Uterus (tissue), 2 donors: ENCODE data around the gene SDHC.

ENCODE experiments used
- POLR2A ChIP-seq, 2 donors: fragments of 450-650 bp; IDR thresholded peaks; one replicate each; pipeline ENCODE4 v1.6.1; 2016; ENCODE audit warnings: antibody characterized with exemption in 2 of 2, mild to moderate bottlenecking in 1 of 2, moderate library complexity in 1 of 2
- TF ChIP-seq, protein P1 (sequence below), 4 experiments: fragments of 200-600 bp in 2 of 4; fragments of 450-650 bp in 2 of 4; sonication (generic) in 2 of 4; IDR thresholded peaks; one replicate each; pipeline ENCODE4 v1.5.1; 2016 to 2019; ENCODE audit warnings: antibody characterized with exemption in 4 of 4, mild to moderate bottlenecking in 2 of 4, moderate library complexity in 1 of 4

DNA sequence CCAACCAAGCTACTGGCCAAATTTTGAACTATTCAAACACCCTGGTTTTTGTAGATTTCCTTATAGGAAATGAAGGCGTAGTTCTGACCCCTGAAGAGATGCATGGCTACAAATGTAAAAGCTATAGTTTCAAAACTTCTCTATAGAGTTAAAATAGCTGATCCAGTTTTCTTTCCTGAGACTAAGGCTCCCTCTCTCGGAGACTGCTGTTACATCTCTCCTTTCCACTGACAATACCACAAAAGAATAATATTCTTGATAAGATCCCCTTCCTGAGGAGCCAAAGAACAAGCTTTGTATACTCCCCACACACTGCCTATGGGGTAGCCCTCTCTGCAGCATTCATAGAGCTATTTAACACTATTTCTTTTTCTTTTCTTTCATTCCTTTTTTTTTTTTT, 60.2 kb downstream of the SDHC start:
- TF ChIP-seq, protein P1, sequence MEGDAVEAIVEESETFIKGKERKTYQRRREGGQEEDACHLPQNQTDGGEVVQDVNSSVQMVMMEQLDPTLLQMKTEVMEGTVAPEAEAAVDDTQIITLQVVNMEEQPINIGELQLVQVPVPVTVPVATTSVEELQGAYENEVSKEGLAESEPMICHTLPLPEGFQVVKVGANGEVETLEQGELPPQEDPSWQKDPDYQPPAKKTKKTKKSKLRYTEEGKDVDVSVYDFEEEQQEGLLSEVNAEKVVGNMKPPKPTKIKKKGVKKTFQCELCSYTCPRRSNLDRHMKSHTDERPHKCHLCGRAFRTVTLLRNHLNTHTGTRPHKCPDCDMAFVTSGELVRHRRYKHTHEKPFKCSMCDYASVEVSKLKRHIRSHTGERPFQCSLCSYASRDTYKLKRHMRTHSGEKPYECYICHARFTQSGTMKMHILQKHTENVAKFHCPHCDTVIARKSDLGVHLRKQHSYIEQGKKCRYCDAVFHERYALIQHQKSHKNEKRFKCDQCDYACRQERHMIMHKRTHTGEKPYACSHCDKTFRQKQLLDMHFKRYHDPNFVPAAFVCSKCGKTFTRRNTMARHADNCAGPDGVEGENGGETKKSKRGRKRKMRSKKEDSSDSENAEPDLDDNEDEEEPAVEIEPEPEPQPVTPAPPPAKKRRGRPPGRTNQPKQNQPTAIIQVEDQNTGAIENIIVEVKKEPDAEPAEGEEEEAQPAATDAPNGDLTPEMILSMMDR (IDR thresholded peaks at IDR 0.05): no peak
- TF ChIP-seq POLR2A (IDR thresholded peaks at IDR 0.05): no peak
